Ecto neural progenitor cell (in vitro differentiated cells): Measurements from ENCODE around the gene LGALS9.

Experiments
- DNase-seq: peaks from one replicate; pipeline ENCODE4 v3.0.0-alpha.2; 2018; ENCODE audit warnings: low spot score

LGALS9 gene

DNA sequence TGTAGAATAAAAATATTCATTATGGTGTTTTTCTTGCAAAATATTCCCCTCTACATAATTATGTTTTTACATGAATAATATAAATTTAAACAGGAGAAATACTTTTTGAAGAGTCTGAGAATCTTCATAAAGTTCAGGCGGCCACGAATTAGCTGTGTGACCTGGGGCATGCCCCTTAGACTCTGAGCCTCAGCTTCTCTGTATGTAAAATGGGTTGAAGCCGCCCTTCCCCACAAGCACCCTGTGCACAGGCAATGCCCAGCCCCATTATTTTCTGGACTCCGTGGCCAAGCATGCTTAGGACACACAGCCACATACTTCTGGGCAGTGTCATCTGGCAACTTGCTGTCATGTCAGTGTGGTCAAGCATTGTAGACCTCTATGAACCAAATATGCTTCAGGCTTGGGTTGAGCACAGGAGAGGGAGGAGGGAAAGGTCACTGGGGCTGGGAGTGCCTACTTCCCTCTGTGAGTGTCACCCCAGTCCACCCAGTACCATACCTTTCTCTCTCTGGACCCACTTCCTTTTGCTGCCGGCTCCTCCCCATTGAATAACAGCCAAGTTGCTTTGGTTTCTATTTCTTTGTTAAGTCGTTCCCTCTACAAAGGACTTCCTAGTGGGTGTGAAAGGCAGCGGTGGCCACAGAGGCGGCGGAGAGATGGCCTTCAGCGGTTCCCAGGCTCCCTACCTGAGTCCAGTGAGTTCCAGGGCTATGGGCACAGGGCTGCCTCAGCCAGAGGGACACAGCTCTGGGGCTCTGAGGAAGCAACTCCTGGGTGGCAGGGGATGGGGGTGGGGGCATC lies at the start of gene LGALS9:
TSS of gene LGALS9 (plus strand) at position 582 of the 804 bp plus-strand sequence. CDS start at position 660, 78 bp downstream.
- no peak for DNase-seq

DNA sequence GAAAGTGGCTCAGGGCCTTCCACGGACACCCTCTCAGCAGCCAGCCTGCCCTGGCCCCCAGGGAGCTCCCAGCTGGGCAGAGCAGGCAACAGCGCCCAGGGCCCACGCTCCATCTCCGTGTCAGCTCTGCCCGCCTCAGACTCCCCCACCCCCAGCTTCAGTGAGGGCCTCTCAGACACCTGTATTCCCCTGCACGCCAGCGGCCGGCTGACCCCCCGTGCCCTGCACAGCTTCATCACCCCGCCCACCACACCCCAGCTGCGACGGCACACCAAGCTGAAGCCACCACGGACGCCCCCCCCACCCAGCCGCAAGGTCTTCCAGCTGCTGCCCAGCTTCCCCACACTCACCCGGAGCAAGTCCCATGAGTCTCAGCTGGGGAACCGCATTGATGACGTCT lies 48.3 kb upstream of the LGALS9 start:
- no peak for DNase-seq

- DNase-seq: no peak
Observed at GRCh38 chr17:27585153-27585681, 45.8 kb upstream of the LGALS9 start.

- DNase-seq: no peak
Observed at GRCh38 chr17:27585792-27586191, 45.2 kb upstream of the LGALS9 start.

DNA sequence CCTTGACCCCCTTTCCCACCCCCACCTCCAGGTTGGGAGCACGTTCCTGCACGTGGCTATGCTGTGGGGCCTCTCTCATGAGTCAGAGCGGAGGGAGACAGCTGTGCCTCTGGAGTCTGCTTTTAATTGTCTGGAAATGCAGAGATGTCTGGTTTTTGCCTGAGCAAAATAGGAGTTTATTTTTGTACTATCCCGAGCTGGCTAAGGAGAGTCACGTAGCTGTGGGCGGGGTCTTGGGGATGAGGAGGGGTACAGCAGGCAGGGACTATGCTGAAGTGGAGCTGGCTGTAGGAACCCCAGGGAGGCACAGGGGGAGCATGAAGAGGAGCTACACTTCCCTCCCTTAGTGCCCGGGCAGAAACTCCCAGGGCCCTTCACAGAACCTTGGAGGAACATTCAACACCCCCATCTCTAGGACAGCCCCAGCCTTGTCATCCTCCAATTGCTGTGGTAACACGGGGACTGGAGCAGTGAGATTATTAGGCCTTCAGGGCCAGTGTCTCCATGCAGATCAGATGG lies 44.7 kb upstream of the LGALS9 start:
- no peak for DNase-seq

DNA sequence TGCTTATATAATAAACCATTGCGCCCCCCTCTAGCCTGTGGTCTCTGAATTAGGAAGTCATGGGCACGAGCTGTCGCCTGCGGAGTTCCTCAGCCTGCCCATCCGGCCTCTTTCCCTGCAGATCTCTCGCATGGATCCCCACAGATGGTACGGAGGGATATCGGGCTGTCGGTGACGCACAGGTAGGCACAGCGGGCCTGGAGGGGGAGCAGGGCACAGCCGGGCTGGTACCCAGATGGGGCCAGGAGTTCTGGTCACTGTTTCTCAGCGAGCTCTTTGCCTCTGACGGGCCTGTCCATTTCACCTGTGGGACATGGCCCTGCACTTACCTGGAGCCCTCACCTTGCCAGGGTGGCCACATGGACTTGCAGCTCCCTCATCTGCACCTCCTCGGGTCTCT lies 42.6 kb upstream of the LGALS9 start:
- no peak for DNase-seq

DNA sequence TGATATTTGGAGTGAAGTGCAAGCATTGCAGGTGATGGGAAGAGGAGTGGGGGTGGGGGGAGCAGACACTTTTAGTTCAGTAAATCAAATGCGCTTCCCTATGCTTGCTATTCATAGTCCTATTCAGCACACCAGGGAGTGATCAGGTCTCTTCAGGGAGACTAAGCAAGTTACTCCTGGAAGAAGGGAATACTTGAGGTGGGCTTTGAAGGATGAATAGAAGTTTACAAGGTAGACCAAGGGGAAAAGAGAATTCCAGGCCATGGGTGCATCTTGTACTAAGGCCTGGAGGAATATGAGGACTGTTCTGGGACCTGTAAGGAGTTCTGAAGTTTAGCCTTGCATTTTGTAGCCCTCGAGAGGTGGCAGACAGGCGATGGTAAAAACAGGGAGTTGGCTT lies 40.1 kb upstream of the LGALS9 start:
- no peak for DNase-seq

- DNase-seq: no peak
Observed at GRCh38 chr17:27591986-27592385, 39.0 kb upstream of the LGALS9 start.

DNA sequence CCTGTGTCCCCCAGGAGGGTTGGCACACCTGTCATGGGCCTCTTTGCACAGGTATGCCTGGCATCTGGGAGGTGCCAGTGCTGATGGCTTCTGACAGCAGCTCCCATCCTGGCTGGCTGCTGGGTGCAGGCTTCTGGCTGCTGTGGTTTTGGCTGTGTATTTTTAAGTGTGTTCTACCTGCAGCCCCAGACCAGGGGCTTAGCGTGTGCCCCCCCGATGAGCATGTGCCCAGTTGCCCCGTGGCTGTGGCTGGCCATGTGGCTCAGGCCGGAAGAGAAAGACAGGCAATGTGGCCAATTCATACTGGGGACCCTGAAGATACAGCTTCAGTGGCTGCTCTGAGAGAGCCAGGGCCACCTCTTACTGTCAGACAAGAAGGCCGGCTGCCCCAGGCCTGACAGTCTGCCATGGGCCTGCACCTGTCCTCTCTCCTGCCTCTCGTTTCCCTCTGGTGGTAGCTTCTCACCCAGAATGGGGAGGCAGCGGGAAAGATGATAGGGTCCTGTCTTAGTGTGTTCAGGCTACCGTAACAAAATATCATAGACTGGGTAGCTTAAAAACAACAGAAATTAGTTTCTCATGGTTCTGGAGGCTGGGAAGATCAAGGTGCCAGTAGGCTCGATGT lies 37.6 kb upstream of the LGALS9 start:
- no peak for DNase-seq

GRCh38 chr17:27593857-27594255 lies 37.1 kb upstream of the LGALS9 start:
- no peak for DNase-seq

- no peak for DNase-seq
Observed at GRCh38 chr17:27595208-27595607, 35.8 kb upstream of the LGALS9 start.

- no peak for DNase-seq
Observed at GRCh38 chr17:27596096-27596495, 34.9 kb upstream of the LGALS9 start.

- no peak for DNase-seq
Observed at GRCh38 chr17:27596566-27597187, 34.3 kb upstream of the LGALS9 start.

DNA sequence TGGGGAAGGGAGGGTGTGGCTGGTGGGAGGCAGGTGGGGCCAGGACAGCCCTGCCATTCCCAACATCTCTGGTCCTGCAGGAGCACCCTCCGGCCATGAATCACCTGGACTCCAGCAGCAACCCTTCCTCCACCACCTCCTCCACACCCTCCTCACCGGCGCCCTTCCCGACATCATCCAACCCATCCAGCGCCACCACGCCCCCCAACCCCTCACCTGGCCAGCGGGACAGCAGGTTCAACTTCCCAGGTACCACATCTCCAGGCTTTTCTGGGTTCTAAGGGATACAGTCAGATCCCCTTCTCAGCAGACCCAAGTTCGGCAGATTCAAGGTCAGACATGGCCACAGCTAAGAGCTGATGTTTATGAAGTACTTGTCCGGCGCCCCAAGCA lies 33.8 kb upstream of the LGALS9 start:
- no peak for DNase-seq

GRCh38 chr17:27597783-27598320 lies 33.1 kb upstream of the LGALS9 start:
- DNase-seq: no peak

- DNase-seq: no peak
Observed at GRCh38 chr17:27598337-27599050, 32.5 kb upstream of the LGALS9 start.

- no peak for DNase-seq
Observed at GRCh38 chr17:27600471-27600870, 30.5 kb upstream of the LGALS9 start.

- DNase-seq: peak; percentile 88
Observed at GRCh38 chr17:27601069-27601974, 29.7 kb upstream of the LGALS9 start.

DNA sequence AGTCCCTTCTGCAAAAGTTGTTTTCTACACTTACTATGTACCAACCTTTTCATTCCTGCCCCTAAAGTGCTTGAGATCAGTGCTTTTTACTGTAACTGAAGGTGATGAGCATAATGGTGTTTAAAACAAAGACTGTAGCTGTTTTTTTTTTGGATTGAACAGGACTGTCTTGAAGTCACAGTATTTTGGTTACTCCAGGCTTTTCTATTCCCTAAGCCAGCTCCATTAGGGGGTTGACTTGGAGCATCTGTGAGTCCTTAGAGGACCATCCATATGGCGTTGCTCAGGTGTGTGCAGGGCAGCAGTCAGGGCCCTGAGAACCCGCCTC lies 29.0 kb upstream of the LGALS9 start:
- no peak for DNase-seq

DNA sequence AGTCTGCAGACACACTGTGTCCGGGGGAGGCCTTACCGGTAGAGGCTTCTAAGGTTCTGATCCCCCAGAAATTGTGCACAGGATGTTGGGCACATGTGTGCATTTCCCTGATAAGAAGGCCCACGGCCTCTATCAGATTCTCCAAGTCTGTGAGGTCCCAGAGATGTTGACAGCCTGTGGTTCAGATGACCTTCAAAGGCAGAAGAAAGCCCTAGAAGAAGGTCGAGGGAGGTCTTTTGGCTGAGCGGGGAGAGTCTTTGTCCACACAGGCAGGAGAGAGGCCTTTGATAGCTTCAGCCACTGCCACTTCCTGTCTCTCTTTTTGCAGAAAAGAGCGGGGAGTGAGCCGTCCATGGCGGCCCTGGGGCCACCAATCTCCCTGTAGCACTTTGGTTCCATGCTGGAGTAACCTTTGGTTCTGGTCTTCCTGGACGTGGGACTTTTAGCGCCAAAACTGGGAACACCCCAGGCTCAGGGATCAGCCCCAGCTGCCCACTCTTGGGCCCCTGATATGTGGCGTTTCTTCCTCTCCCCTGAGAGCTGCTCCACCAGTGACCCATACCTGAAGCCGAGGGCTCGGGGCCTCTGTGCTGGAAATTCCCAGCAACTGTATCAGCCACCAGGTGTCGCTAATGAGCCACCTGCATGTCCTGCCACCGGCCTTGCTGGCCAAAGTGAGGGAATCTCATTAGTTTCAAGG lies 28.1 kb upstream of the LGALS9 start:
- peak; percentile 91 for DNase-seq
